Stomach smooth muscle (tissue), 2 donors: ENCODE results near the gene CYSRT1.

Source experiments
- H3K27ac ChIP-seq: one replicate; pipeline ENCODE4 v1.7.0; 2013; ENCODE audit warnings: mild to moderate bottlenecking, low read length, inconsistent platforms
- H3K27me3 ChIP-seq, 2 donors: one replicate each; pipeline ENCODE4 v1.7.0; 2013; ENCODE audit warnings: low read length in 2 of 2; ENCODE audit not compliant: insufficient read depth in 2 of 2, control insufficient read depth in 1 of 2
- H3K36me3 ChIP-seq, 2 donors: one replicate each; pipeline ENCODE4 v1.7.0; 2013; ENCODE audit warnings: low read length in 2 of 2; ENCODE audit not compliant: control insufficient read depth in 2 of 2, insufficient read depth in 2 of 2
- H3K4me1 ChIP-seq: one replicate; pipeline ENCODE4 v1.7.0; 2013; ENCODE audit warnings: low read length; ENCODE audit not compliant: control insufficient read depth, insufficient read depth
- H3K4me3 ChIP-seq, 2 donors: one replicate each; pipeline ENCODE4 v1.7.0; 2013; ENCODE audit warnings: low read length in 2 of 2
- H3K9ac ChIP-seq, 2 donors: one replicate each; pipeline ENCODE4 v1.7.0; 2013; ENCODE audit warnings: low read length in 2 of 2, mild to moderate bottlenecking in 1 of 2
- H3K9me3 ChIP-seq, 2 donors: one replicate each; pipeline ENCODE4 v1.7.0; 2013; ENCODE audit warnings: low read length in 2 of 2; ENCODE audit not compliant: control insufficient read depth in 2 of 2
- donor health status: healthy.
- donor health status: Pancreatic carcinoma.

The CYSRT1 gene

DNA sequence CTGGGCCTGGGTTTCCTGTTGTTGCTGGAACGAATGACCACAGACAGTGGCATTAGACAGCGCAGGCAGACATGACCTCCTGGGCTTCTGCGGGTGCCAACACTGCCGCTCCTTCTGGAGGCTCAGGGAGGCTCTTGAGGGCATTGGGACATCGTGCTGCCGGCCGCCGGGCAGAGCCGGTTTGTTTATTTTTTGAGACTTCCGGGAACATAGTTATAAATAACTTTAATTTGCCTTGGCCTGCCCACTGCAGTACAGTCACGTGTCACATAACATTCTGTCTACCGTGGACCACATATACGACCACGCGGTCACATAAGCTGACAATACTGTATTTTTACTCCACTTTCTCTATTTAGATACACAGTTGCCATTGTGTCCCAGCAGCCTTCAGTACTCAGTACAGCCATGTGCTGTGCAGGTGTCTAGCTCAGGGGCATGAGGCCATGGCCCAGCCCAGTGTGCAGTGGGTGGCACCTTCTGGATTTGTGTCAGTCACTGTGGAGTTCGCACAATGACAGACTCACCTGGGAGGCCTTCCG lies 44.3 kb downstream of the CYSRT1 start:
- peaks cover 32 to 38% of the 10 kb centered on the region in 2 donors for H3K36me3 ChIP-seq
- peak overlapping the region in 1 of 2 donors; percentile 44 for H3K4me3 ChIP-seq
- peaks cover 13% of the 10 kb centered on the region for H3K4me1 ChIP-seq

GRCh38 chr9:137270929-137271695 lies 46.1 kb downstream of the CYSRT1 start:
- peaks cover 16% of the 10 kb centered on the region for H3K4me1 ChIP-seq
- no peak overlapping the region for H3K9ac ChIP-seq
- H3K9me3 ChIP-seq: no peaks in the 10 kb centered on the region
- no peak overlapping the region for H3K4me3 ChIP-seq
- peaks cover 23 to 28% of the 10 kb centered on the region in 2 donors for H3K36me3 ChIP-seq
- H3K27me3 ChIP-seq: peaks cover 3 to 10% of the 10 kb centered on the region in 2 donors
- H3K27ac ChIP-seq: no peak overlapping the region

More for the DNA sequence above, 44.3 kb downstream of the CYSRT1 start:
- Histone ChIP-seq H3K9ac (no peak overlapping the region), H3K9me3 (no peaks in the 10 kb centered on the region), H3K27me3 (peaks cover 0 to 6% of the 10 kb centered on the region in 2 donors), H3K27ac (peak overlapping the region; percentile 24)

DNA sequence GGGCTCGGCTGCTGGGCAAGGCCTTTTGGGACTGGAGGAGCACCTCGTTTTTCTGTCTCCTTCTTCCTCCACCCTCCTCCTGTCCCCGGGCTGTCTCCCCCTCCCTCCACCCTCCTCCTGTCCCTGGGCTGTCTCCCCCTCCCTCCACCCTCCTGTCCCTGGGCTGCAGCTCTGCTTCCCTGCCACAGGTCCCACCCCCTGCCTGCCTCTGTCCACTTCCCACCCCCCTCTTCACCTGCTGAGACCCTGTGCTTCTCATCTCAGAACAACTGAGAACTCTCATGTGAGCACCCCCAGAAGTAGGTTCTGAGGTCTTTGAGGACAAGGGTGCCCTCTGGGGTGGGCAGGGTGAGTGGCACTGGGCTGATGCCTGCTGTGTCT lies 46.7 kb downstream of the CYSRT1 start:
- H3K36me3 ChIP-seq: peaks cover 19 to 27% of the 10 kb centered on the region in 2 donors
- H3K9me3 ChIP-seq: no peaks in the 10 kb centered on the region
- H3K9ac ChIP-seq: no peak overlapping the region
- H3K4me1 ChIP-seq: peaks cover 22% of the 10 kb centered on the region
- no peak overlapping the region for H3K4me3 ChIP-seq
- no peak overlapping the region for H3K27ac ChIP-seq
- peaks cover 5 to 14% of the 10 kb centered on the region in 2 donors for H3K27me3 ChIP-seq

DNA sequence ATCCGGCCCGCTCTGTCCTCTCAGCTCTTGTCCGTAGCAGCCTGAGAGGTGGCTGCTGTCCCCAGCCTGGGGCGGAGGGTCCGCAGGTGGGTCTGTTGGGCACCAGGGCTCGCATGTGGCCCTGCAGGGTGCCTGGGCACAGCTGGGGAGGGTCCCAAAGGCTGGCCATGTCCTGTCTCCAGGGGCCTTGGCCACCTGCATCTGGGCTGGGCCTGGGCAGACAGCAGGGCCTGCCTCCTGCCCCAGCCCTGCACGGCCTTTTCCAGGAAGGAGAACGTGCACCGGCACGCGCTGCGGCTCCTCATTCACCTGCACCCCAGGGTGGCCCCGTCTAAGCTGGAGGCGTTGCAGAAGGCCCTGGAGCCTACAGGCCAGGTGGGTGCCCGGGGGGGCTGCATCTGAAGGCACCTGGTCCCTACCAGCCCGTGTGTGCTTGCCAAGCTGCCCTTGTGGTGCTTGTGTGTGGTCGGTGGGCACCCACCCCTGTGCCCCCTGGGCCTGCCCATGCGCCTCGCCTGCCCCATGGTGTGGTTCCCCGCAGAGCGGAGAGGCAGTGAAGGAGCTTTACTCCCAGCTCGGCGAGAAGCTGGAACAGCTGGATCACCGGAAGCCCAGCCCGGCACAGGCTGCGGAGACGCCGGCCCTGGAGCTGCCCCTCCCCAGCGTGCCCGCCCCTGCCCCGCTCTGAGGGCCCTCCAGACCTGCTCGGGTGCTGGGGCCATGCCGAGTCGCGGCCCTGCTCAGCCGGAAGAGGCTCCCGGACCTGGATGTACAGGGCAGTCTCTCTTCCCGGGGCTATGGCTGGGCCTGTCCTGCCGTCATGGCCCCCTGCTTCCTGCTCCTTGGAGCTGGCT lies 47.5 kb downstream of the CYSRT1 start:
- Histone ChIP-seq H3K27ac (no peak overlapping the region), H3K9me3 (no peaks in the 10 kb centered on the region), H3K4me3 (no peak overlapping the region), H3K36me3 (peaks cover 19 to 25% of the 10 kb centered on the region in 2 donors), H3K4me1 (peaks cover 29% of the 10 kb centered on the region), H3K27me3 (peaks cover 8 to 21% of the 10 kb centered on the region in 2 donors), H3K9ac (no peak overlapping the region)

DNA sequence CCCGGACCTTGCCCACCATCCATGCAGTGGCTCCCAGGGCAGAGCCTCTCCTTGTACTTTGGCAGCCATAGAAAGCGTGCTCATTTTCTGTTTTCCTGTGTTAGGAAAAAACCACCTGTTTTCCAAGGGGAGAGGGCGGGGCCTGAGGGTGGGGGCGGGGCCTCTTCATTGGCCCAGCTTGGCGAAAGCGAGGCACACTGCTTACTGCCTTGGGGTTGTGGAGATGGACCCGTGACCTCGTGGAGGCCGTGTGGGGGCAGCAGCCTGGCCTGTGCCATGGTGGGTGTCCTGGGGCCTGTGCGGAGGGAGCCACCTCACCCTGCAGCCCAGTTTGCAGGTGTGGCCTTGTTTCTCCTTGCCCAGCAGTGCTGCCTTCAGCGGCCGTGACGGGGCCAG lies 48.1 kb downstream of the CYSRT1 start:
- Histone ChIP-seq H3K9ac (no peak overlapping the region), H3K27me3 (peaks cover 12 to 27% of the 10 kb centered on the region in 2 donors), H3K4me1 (peaks cover 32% of the 10 kb centered on the region), H3K4me3 (no peak overlapping the region), H3K27ac (no peak overlapping the region), H3K9me3 (no peaks in the 10 kb centered on the region), H3K36me3 (peaks cover 19 to 23% of the 10 kb centered on the region in 2 donors)

DNA sequence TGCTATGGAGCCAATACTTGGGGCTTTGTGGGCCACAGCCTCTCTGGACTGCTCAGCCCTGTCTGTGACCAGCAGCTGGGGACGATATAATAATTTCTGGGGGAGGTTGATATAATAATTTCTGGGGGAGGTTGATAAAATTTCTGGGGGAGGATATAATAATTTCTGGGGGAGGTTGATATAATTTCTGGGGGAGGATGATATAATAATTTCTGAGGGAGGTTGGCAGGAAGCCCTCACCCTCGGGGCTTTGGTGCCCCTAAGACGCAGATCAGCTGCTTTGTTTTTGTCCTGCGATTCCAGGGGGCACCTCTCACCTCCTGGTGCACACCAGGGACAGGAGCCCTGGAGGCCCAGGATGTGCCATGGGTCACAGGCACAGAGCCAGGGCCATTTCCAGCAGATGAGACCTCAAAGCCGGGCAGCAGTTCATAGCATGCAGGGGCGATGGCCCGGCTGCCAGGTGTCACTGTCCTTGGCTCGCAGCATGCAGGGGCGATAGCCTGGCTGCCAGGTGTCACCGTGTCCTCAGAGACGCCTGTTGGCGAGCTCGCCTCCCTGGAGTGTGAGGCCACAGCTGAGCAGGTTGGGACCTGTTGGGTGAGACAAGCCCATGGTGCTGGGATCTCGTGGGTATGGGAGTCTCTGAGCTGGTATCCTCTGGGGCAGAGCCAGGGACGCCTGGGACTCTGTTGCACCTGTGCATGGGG lies 48.8 kb downstream of the CYSRT1 start:
- Histone ChIP-seq H3K27me3 (peaks cover 12 to 33% of the 10 kb centered on the region in 2 donors), H3K4me1 (peaks cover 27% of the 10 kb centered on the region), H3K9me3 (no peaks in the 10 kb centered on the region), H3K4me3 (no peak overlapping the region), H3K27ac (no peak overlapping the region), H3K36me3 (peaks cover 19 to 21% of the 10 kb centered on the region in 2 donors), H3K9ac (no peak overlapping the region)

GRCh38 chr9:137275203-137275587 lies 50.2 kb downstream of the CYSRT1 start:
- H3K36me3 ChIP-seq: peaks cover 12 to 15% of the 10 kb centered on the region in 2 donors
- no peak overlapping the region for H3K9ac ChIP-seq
- no peak overlapping the region for H3K4me3 ChIP-seq
- peaks cover 17 to 41% of the 10 kb centered on the region in 2 donors for H3K27me3 ChIP-seq
- no peaks in the 10 kb centered on the region for H3K9me3 ChIP-seq
- peaks cover 19% of the 10 kb centered on the region for H3K4me1 ChIP-seq
- H3K27ac ChIP-seq: no peak overlapping the region
